ENCODE results near the gene ZBTB17. TPM values are rescaled to one million over a fixed set of nuclear protein-coding genes. Genes with fewer than 3 reads are reported as not detected.

Gene ZBTB17
- total and polyA plus RNA-seq, 9 donors, result 23.8 to 29.1 (median 26.0) TPM

GRCh38 chr1:15955552-15955951 is 20.3 kb downstream of the ZBTB17 start:
- H3K4me1 ChIP-seq (ENCODE audit: control insufficient read depth, insufficient read depth, low read length), result peaks cover 56% of the 10 kb centered on the region
- no peak for DNase-seq
- no CpG with 5 or more reads among the region's 2 CpGs for WGBS (ENCODE audit: insufficient coverage)
- H3K27me3 ChIP-seq (ENCODE audit: control insufficient read depth, insufficient read depth, low read length), result no peaks in the 10 kb centered on the region
- no peak overlapping the region for H3K27ac ChIP-seq (ENCODE audit: low read length)
- no peaks in the 10 kb centered on the region for H3K9me3 ChIP-seq (replicated peaks; ENCODE audit: control insufficient read depth, low read depth, low read length)
- H3K4me3 ChIP-seq (ENCODE audit: low read length), result no peak overlapping the region
- H3K36me3 ChIP-seq (ENCODE audit: control insufficient read depth, insufficient read depth, low read length), result peaks cover 6% of the 10 kb centered on the region

DNA sequence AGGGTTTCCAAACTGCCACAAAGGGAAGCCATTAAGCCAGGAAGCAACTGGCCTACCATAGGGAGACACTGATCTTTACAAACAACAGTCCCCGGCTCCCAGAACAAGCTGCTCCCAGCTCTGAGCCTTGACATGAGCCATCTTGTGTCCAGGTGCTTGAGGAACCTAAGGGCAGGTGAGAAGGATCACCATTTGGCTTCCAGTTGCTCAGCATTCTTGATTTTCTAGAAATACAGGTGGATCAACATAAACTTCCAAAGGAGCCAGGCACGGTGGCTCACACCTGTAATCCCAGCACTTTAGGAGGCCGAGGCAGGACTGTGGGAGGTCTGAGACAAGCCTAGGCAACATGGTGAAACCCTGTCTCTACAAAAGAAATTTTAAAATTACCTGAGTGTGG is 21.6 kb downstream of the ZBTB17 start:
- H3K9me3 ChIP-seq (replicated peaks; ENCODE audit: control insufficient read depth, low read depth, low read length), result no peaks in the 10 kb centered on the region
- peaks cover 6% of the 10 kb centered on the region for H3K36me3 ChIP-seq (ENCODE audit: control insufficient read depth, insufficient read depth, low read length)
- H3K4me1 ChIP-seq (ENCODE audit: control insufficient read depth, insufficient read depth, low read length), result peaks cover 66% of the 10 kb centered on the region
- no peak overlapping the region for H3K4me3 ChIP-seq (ENCODE audit: low read length)
- no peak overlapping the region for H3K27ac ChIP-seq (ENCODE audit: low read length)
- no peaks in the 10 kb centered on the region for H3K27me3 ChIP-seq (ENCODE audit: control insufficient read depth, insufficient read depth, low read length)
- DNase-seq, result peak; percentile 8
- no CpG with 5 or more reads among the region's 3 CpGs for WGBS (ENCODE audit: insufficient coverage)

- Histone ChIP-seq H3K27me3 (ENCODE audit: control insufficient read depth, insufficient read depth, low read length) (no peaks in the 10 kb centered on the region), H3K27ac (ENCODE audit: low read length) (peak overlapping the region; percentile 69)
Measured at GRCh38 chr1:15953791-15954241, 22.1 kb downstream of the ZBTB17 start.

DNA sequence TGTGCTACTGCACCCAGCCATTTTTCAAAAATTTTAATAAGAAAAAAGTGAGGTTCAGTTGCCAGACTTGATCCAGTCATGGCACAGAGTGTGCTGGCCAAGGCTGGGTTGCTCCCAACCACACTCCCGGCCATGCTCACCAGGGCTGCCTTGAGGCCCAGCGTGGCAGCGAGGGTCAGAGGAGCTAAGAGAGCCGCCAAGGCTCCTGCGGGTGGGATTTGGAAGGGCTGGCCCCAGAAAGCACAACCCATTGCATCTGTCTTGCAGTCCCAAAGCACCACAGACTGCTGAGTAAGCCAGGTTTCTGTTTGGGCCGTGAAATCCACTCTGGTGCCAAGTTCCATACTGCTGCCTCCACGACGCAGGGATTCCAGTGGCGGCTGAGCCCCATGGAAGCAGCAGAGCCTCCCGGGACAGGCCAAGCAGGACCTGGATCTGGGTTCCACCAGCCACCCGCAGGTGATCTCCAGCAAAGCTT is 22.6 kb downstream of the ZBTB17 start:
- H3K27me3 ChIP-seq (ENCODE audit: control insufficient read depth, insufficient read depth, low read length), result no peaks in the 10 kb centered on the region
- H3K4me3 ChIP-seq (ENCODE audit: low read length), result no peak overlapping the region
- peak; percentile 73 for DNase-seq
- no peaks in the 10 kb centered on the region for H3K9me3 ChIP-seq (replicated peaks; ENCODE audit: control insufficient read depth, low read depth, low read length)
- 24% methylated on average over 10 of the region's 11 CpGs for WGBS (ENCODE audit: insufficient coverage)
- peaks cover 68% of the 10 kb centered on the region for H3K4me1 ChIP-seq (ENCODE audit: control insufficient read depth, insufficient read depth, low read length)
- H3K27ac ChIP-seq (ENCODE audit: low read length), result peak overlapping the region; percentile 69
- H3K36me3 ChIP-seq (ENCODE audit: control insufficient read depth, insufficient read depth, low read length), result peaks cover 5% of the 10 kb centered on the region

More at GRCh38 chr1:15953791-15954241, 22.1 kb downstream of the ZBTB17 start:
- Histone ChIP-seq H3K4me3 (ENCODE audit: low read length) (no peak overlapping the region), H3K36me3 (ENCODE audit: control insufficient read depth, insufficient read depth, low read length) (peaks cover 6% of the 10 kb centered on the region), H3K9me3 (replicated peaks; ENCODE audit: control insufficient read depth, low read depth, low read length) (no peaks in the 10 kb centered on the region), H3K4me1 (ENCODE audit: control insufficient read depth, insufficient read depth, low read length) (peaks cover 68% of the 10 kb centered on the region)
- DNase-seq, result peak; percentile 46
- WGBS (ENCODE audit: insufficient coverage), result no CpG with 5 or more reads among the region's 1 CpG

- H3K27me3 ChIP-seq (ENCODE audit: control insufficient read depth, insufficient read depth, low read length), result no peaks in the 10 kb centered on the region
- peaks cover 12% of the 10 kb centered on the region for H3K36me3 ChIP-seq (ENCODE audit: control insufficient read depth, insufficient read depth, low read length)
- no peak overlapping the region for H3K4me3 ChIP-seq (ENCODE audit: low read length)
- H3K4me1 ChIP-seq (ENCODE audit: control insufficient read depth, insufficient read depth, low read length), result peaks cover 70% of the 10 kb centered on the region
- no peaks in the 10 kb centered on the region for H3K9me3 ChIP-seq (replicated peaks; ENCODE audit: control insufficient read depth, low read depth, low read length)
- WGBS (ENCODE audit: insufficient coverage), result 52% methylated on average over 21 of the region's 27 CpGs
- peak overlapping the region; percentile 94 for H3K27ac ChIP-seq (ENCODE audit: low read length)
- DNase-seq, result peak; percentile 45
Measured at GRCh38 chr1:15952317-15953258, 23.3 kb downstream of the ZBTB17 start.

- WGBS (ENCODE audit: insufficient coverage), result 62% methylated on average over 7 of the region's 23 CpGs
- Histone ChIP-seq H3K27me3 (ENCODE audit: control insufficient read depth, insufficient read depth, low read length) (no peaks in the 10 kb centered on the region), H3K27ac (ENCODE audit: low read length) (peak overlapping the region; percentile 94), H3K4me1 (ENCODE audit: control insufficient read depth, insufficient read depth, low read length) (peaks cover 80% of the 10 kb centered on the region), H3K36me3 (ENCODE audit: control insufficient read depth, insufficient read depth, low read length) (peaks cover 23% of the 10 kb centered on the region), H3K4me3 (ENCODE audit: low read length) (no peak overlapping the region), H3K9me3 (replicated peaks; ENCODE audit: control insufficient read depth, low read depth, low read length) (no peaks in the 10 kb centered on the region)
- no peak for DNase-seq
Measured at GRCh38 chr1:15951341-15952153, 24.4 kb downstream of the ZBTB17 start.

- DNase-seq, result peak; percentile 86
- no peak overlapping the region for H3K4me3 ChIP-seq (ENCODE audit: low read length)
- no peaks in the 10 kb centered on the region for H3K9me3 ChIP-seq (replicated peaks; ENCODE audit: control insufficient read depth, low read depth, low read length)
- WGBS (ENCODE audit: insufficient coverage), result 19% methylated on average over 5 of the region's 10 CpGs
- peaks cover 84% of the 10 kb centered on the region for H3K4me1 ChIP-seq (ENCODE audit: control insufficient read depth, insufficient read depth, low read length)
- no peaks in the 10 kb centered on the region for H3K27me3 ChIP-seq (ENCODE audit: control insufficient read depth, insufficient read depth, low read length)
- peak overlapping the region; percentile 94 for H3K27ac ChIP-seq (ENCODE audit: low read length)
- peaks cover 30% of the 10 kb centered on the region for H3K36me3 ChIP-seq (ENCODE audit: control insufficient read depth, insufficient read depth, low read length)
Measured at GRCh38 chr1:15950763-15951295, 25.1 kb downstream of the ZBTB17 start.

DNA sequence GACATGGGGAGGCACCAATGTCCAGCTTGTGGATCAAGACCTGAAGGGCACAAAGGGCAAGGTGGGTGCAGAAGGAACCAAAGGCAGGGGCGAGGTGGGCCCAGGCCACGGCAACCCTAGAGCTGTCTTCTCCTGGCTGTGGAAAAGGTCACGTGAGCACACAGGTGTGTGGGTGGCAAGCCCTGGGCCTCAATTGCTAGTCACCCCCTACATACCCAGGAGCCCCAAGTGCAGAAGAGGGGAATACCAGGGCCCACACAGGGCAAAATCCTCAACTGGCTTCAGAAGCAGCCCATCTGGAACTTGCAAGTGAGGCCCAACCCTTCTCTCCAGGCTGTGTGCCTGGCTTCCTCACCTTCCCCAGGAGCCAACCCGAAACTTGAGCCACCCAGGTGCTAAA is 25.6 kb downstream of the ZBTB17 start:
- no peaks in the 10 kb centered on the region for H3K9me3 ChIP-seq (replicated peaks; ENCODE audit: control insufficient read depth, low read depth, low read length)
- H3K27me3 ChIP-seq (ENCODE audit: control insufficient read depth, insufficient read depth, low read length), result no peaks in the 10 kb centered on the region
- no peak for DNase-seq
- H3K36me3 ChIP-seq (ENCODE audit: control insufficient read depth, insufficient read depth, low read length), result peaks cover 35% of the 10 kb centered on the region
- peaks cover 84% of the 10 kb centered on the region for H3K4me1 ChIP-seq (ENCODE audit: control insufficient read depth, insufficient read depth, low read length)
- WGBS (ENCODE audit: insufficient coverage), result no CpG with 5 or more reads among the region's 4 CpGs
- peak overlapping the region; percentile 94 for H3K27ac ChIP-seq (ENCODE audit: low read length)
- no peak overlapping the region for H3K4me3 ChIP-seq (ENCODE audit: low read length)

- 13% methylated on average over 16 of the region's 25 CpGs for WGBS (ENCODE audit: insufficient coverage)
- peak; percentile 93 for DNase-seq
- Histone ChIP-seq H3K36me3 (ENCODE audit: control insufficient read depth, insufficient read depth, low read length) (peaks cover 42% of the 10 kb centered on the region), H3K9me3 (replicated peaks; ENCODE audit: control insufficient read depth, low read depth, low read length) (no peaks in the 10 kb centered on the region), H3K27ac (ENCODE audit: low read length) (peak overlapping the region; percentile 94), H3K4me3 (ENCODE audit: low read length) (peak overlapping the region; percentile 9), H3K4me1 (ENCODE audit: control insufficient read depth, insufficient read depth, low read length) (peaks cover 84% of the 10 kb centered on the region), H3K27me3 (ENCODE audit: control insufficient read depth, insufficient read depth, low read length) (no peaks in the 10 kb centered on the region)
Measured at GRCh38 chr1:15949453-15950245, 26.3 kb downstream of the ZBTB17 start.
